Panc1 (cell line): Measurements from ENCODE around the gene ANKRD26. TPM values are rescaled to one million over a fixed set of nuclear protein-coding genes. Genes with fewer than 3 reads are reported as not detected.
A peak's percentile ranks its signal among the peaks of the same experiment; 100 is the strongest.

Experiments
- ATAC-seq: fragments of 200-7000 bp; cut with Tn5 transposase; 2 replicates; pipeline ENCODE4 v1.9.1; 2020; ENCODE audit warnings: mild to moderate bottlenecking, moderate library complexity
- BruUV-seq: library from RNA; stranded (reverse); fragments of 400-500 nt; replicated peaks from 2 replicates; lab custom pipeline; 2021; lab: Mats Ljungman, UMichigan
- CTCF ChIA-PET: fragments of 300-600 bp; sonication (Branson Sonifier 250); formaldehyde crosslinking; loops from one replicate; lab custom pipeline; 2022; ENCODE audit warnings: antibody characterized with exemption; lab: Charles Lee
- POLR2A ChIA-PET: fragments of 300-600 bp; sonication (Branson Sonifier 250); formaldehyde crosslinking; loops from one replicate; lab custom pipeline; 2022; ENCODE audit warnings: antibody characterized with exemption; lab: Charles Lee
- DNase-seq: peaks from one replicate; pipeline ENCODE4 v3.0.0-alpha.2; 2010; ENCODE audit warnings: low read depth, low spot score
- H3K27ac ChIP-seq: 2 replicates; pipeline ENCODE4 v1.5.1; 2011; ENCODE audit warnings: mild to moderate bottlenecking, low read length, inconsistent platforms
- H3K27me3 ChIP-seq: fragments of 200-500 bp; sonication (Bioruptor generic); 2 replicates; pipeline ENCODE4 v1.6.0; 2014; ENCODE audit warnings: low read length, inconsistent platforms; ENCODE audit not compliant: control insufficient read depth, insufficient read depth
- H3K36me3 ChIP-seq: fragments of 200-500 bp; sonication (Bioruptor generic); 2 replicates; pipeline ENCODE4 v1.5.1; 2014; ENCODE audit warnings: inconsistent platforms, mild to moderate bottlenecking, low read length, moderate library complexity; ENCODE audit not compliant: control insufficient read depth, insufficient read depth
- H3K4me1 ChIP-seq: 2 replicates; pipeline ENCODE4 v1.5.1; 2011; ENCODE audit warnings: inconsistent platforms, mild to moderate bottlenecking, low read length, moderate library complexity; ENCODE audit not compliant: control insufficient read depth, insufficient read depth
- H3K4me3 ChIP-seq, 2 experiments: 2 replicates each; pipeline ENCODE4 v1.5.1; 2011 to 2012; ENCODE audit warnings: low read depth in 2 of 2, low read length in 2 of 2, mild to moderate bottlenecking in 2 of 2, inconsistent platforms in 1 of 2, moderate library complexity in 1 of 2
- H3K9me3 ChIP-seq: fragments of 200-500 bp; sonication (Bioruptor generic); 2 replicates; pipeline ENCODE4 v1.5.1; 2014; ENCODE audit warnings: low read depth, mild to moderate bottlenecking, inconsistent platforms, low read length, moderate library complexity; ENCODE audit not compliant: control insufficient read depth, insufficient read depth
- POLR2AphosphoS5 ChIP-seq: IDR thresholded peaks from 2 replicates; pipeline ENCODE4 v1.6.1; 2012; ENCODE audit warnings: mild to moderate bottlenecking, low read depth, low read length, moderate library complexity
- SIN3A ChIP-seq: IDR thresholded peaks from 2 replicates; pipeline ENCODE4 v1.6.1; 2012; ENCODE audit warnings: low read depth, mild to moderate bottlenecking, low read length, moderate library complexity, borderline replicate concordance; ENCODE audit not compliant: insufficient read depth
- TCF7L2 ChIP-seq: IDR thresholded peaks from 2 replicates; pipeline ENCODE4 v1.6.1; 2011; ENCODE audit warnings: mild to moderate bottlenecking, low read depth, low read length, inconsistent platforms
- in situ Hi-C: cut with HindIII; loops from 2 replicates; pipeline ENCODE4 v1.10.0; 2016; ENCODE audit warnings: low sequenced_read_pairs, low pct_unique_long_range_greater_than_20kb
- intact Hi-C: fragments of 100-400 bp; cut with micrococcal nuclease; formaldehyde crosslinking; loops from one replicate; pipeline ENCODE4 v1.10.0; 2022; ENCODE audit not compliant: unreplicated experiment
- total RNA-seq: library from RNA; stranded (reverse); gene quantifications from one replicate; pipeline ENCODE4 v1.2.1, GENCODE V29; 2021; ENCODE audit not compliant: unreplicated experiment
- TF ChIP-seq, protein P1 (sequence below): fragments of 450-650 bp; IDR thresholded peaks from 2 replicates; pipeline ENCODE4 v1.5.1; 2017; ENCODE audit warnings: mild to moderate bottlenecking
- TF ChIP-seq, protein P2 (sequence below), 2 experiments: IDR thresholded peaks; 2 replicates each; pipeline ENCODE4 v1.6.1; 2011 to 2012; ENCODE audit warnings: low read depth in 2 of 2, control low read depth in 1 of 2, low read length in 1 of 2, mild to moderate bottlenecking in 1 of 2, moderate library complexity in 1 of 2; ENCODE audit not compliant: insufficient read depth in 1 of 2

The ANKRD26 gene
- total RNA-seq, 1 experiment from 2014 or later, result 6.9 TPM

DNA sequence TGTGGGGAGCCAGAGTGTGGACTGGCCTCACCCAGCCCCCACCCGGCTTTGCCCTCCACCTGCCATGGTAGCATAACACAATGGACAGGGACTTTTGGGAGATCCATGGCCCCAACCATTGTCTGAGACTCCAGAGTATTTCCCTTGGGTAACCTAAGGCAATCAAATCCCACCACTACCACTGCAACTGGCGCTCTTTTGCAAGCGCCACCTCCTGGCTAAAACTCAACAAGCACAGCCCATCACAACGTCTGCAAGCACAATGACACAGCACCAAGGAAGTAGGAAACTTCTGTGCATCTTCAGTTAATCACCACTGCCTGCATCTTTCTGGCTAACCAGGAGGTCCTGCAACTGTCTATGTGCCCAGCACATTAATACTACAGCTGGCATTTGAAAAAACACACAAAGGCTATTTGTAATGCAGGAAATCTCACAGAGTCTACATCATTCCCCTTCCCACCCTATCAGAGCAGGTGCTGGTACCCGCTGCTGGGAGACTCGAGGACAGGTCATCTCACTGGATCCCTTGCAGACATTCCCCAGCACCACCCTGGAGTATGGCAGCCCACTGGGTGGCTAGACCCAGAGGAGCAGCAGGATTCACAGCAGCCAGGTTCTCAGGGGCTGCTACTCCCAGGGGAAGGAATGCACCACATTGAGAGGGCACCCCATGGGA is 27.7 kb downstream of the ANKRD26 start:
- BruUV-seq, result no TSS peak
- Histone ChIP-seq H3K4me3 (no peak overlapping the region), H3K4me1 (no peaks in the 10 kb centered on the region), H3K9me3 (no peaks in the 10 kb centered on the region), H3K36me3 (no peaks in the 10 kb centered on the region; the same call in 1 of the 2 replicates), H3K27me3 (no peaks in the 10 kb centered on the region), H3K27ac (no peak overlapping the region)
- ATAC-seq (no peak), DNase-seq (no peak)
- POLR2A ChIA-PET, result no interaction called here
- CTCF ChIA-PET, result no interaction called here
- TF ChIP-seq, protein P1, sequence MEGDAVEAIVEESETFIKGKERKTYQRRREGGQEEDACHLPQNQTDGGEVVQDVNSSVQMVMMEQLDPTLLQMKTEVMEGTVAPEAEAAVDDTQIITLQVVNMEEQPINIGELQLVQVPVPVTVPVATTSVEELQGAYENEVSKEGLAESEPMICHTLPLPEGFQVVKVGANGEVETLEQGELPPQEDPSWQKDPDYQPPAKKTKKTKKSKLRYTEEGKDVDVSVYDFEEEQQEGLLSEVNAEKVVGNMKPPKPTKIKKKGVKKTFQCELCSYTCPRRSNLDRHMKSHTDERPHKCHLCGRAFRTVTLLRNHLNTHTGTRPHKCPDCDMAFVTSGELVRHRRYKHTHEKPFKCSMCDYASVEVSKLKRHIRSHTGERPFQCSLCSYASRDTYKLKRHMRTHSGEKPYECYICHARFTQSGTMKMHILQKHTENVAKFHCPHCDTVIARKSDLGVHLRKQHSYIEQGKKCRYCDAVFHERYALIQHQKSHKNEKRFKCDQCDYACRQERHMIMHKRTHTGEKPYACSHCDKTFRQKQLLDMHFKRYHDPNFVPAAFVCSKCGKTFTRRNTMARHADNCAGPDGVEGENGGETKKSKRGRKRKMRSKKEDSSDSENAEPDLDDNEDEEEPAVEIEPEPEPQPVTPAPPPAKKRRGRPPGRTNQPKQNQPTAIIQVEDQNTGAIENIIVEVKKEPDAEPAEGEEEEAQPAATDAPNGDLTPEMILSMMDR, result peak; percentile 14; the same call in 1 of the 2 replicates
- TF ChIP-seq, protein P2, sequence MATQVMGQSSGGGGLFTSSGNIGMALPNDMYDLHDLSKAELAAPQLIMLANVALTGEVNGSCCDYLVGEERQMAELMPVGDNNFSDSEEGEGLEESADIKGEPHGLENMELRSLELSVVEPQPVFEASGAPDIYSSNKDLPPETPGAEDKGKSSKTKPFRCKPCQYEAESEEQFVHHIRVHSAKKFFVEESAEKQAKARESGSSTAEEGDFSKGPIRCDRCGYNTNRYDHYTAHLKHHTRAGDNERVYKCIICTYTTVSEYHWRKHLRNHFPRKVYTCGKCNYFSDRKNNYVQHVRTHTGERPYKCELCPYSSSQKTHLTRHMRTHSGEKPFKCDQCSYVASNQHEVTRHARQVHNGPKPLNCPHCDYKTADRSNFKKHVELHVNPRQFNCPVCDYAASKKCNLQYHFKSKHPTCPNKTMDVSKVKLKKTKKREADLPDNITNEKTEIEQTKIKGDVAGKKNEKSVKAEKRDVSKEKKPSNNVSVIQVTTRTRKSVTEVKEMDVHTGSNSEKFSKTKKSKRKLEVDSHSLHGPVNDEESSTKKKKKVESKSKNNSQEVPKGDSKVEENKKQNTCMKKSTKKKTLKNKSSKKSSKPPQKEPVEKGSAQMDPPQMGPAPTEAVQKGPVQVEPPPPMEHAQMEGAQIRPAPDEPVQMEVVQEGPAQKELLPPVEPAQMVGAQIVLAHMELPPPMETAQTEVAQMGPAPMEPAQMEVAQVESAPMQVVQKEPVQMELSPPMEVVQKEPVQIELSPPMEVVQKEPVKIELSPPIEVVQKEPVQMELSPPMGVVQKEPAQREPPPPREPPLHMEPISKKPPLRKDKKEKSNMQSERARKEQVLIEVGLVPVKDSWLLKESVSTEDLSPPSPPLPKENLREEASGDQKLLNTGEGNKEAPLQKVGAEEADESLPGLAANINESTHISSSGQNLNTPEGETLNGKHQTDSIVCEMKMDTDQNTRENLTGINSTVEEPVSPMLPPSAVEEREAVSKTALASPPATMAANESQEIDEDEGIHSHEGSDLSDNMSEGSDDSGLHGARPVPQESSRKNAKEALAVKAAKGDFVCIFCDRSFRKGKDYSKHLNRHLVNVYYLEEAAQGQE (IDR thresholded peaks at IDR 0.05; ENCODE audit: insufficient read depth in 1 of 2, low read depth in 2 of 2, low read length in 1 of 2), result no peak
- no peak for TF ChIP-seq SIN3A
- in situ Hi-C loops (no loop called here), intact Hi-C loops (no loop called here)

DNA sequence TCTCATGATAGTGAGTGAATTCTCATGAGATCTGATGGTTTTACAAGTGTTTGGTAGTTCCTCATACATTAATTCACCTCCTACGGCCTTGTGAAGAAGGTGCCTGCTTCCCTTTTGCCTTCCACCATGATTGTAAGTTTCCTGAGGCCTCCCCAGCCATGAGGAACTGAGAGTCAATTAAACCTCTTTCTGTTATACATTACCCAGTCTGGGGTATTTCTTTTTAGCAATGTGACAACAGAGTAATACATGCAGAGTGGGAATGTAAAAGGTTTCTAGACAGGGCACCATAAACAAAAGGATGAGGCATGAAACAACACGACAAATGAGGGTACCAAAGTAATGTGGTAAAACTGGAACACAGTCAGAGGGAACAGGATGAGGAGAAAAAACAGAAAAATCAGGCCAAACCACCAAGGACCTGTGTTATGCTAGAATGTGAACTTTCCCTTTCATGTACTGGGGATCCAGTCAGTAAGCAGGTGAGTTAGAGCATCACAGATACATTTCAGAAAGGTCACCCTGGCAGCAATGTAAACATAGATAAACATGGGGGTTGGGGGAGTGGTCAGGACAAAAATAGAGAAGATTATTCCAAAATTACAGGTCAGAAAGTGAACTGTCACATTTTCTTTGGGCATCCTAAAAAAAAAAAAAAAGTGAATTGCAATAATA is 31.9 kb downstream of the ANKRD26 start:
- no peak overlapping the region for H3K4me3 ChIP-seq
- ChIA-PET CTCF (no interaction called here), POLR2A (interaction anchor here (0.5 kb wide), 1 partner anchor 86 kb away, joined by 4 read pairs; no protein-coding TSS in a partner anchor)
- H3K4me1 ChIP-seq, result no peaks in the 10 kb centered on the region
- in situ Hi-C loops (no loop called here), intact Hi-C loops (no loop called here)
- DNase-seq (no peak), ATAC-seq (no peak)
- H3K27ac ChIP-seq, result no peak overlapping the region
- no peaks in the 10 kb centered on the region for H3K36me3 ChIP-seq
- no TSS peak for BruUV-seq
- TF ChIP-seq, protein P2 (IDR thresholded peaks at IDR 0.05; ENCODE audit: insufficient read depth in 1 of 2, low read depth in 2 of 2, low read length in 1 of 2), result no peak
- TF ChIP-seq TCF7L2 (no peak), SIN3A (no peak), POLR2AphosphoS5 (no peak)
- TF ChIP-seq, protein P1, result no peak
- H3K27me3 ChIP-seq, result no peaks in the 10 kb centered on the region
- no peaks in the 10 kb centered on the region for H3K9me3 ChIP-seq
